HG03135 (cell line): ENCODE results near the gene SEMA3E.
"Not testable (repeated sequence)": the region's sequence is repeated elsewhere in the genome, so short reads cannot be mapped to it uniquely, and the experiment has no call there.

Experiments
- ATAC-seq: cut with Tn5 transposase; IDR thresholded peaks from one replicate; pipeline ENCODE4 v1.9.1; 2021; ENCODE audit warnings: mild to moderate bottlenecking, moderate library complexity; ENCODE audit not compliant: unreplicated experiment

Gene SEMA3E

GRCh38 chr7:83494683-83495082 lies 154.3 kb downstream of the SEMA3E start:
- no peak for ATAC-seq

DNA sequence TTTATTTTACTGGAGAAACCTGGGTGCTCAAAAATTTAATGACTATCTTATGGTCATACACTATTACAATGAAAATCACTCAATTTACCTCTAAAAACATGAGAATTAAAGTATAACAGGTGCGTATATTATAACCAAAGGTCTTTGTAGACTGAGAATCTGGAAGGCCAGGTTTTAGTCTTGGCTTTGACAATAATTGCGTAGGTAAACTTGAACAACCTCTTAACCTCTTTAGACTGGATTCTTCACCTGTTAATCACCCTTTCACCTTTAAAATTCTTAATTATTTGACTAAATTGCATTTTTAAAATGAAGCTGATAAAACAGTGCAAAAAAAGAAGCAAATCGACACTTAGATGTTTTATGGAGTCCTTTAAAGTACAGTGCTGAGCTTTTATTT lies 156.1 kb downstream of the SEMA3E start:
- ATAC-seq, result no peak

- no peak for ATAC-seq
Measured at GRCh38 chr7:83487801-83488200, 161.1 kb downstream of the SEMA3E start.

DNA sequence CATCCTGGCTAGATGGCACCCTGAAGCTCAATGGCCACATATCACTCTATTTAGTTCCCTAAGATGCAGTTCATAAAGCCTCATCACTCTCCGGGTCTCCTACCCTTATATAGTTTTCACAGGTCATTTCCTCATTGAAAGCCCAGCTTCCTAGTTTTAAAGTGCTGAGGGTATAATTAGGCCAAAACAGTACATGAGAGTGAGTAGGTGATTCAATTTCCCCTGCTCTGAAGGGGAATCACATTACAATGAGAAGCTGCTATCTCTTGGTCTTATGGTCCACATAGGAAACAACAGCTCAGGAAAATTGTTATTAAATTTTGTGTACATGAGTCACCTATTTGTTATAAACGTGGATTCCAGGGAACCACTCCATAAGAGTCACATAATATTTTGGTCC lies 162.0 kb downstream of the SEMA3E start:
- ATAC-seq, result no peak

GRCh38 chr7:83486536-83486935 lies 162.4 kb downstream of the SEMA3E start:
- ATAC-seq, result no peak

DNA sequence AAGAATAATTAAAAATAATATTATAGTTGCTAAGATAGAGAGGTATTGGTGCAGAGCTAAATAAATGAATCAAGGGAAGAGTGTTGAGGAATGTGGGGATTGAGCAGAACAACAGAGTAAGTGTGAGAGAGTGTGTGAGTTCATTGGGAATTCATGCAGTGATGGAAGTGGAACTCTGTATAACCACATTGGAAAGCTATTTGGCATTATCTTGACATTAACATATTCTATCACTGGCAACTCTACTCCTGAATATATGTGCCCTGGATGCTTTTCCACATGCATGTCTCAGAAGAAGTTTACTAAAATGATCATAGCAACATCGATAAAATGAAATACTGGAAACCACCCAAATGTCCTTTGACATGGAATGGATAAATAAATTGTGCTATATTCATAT lies 164.1 kb downstream of the SEMA3E start:
- ATAC-seq, result no peak

DNA sequence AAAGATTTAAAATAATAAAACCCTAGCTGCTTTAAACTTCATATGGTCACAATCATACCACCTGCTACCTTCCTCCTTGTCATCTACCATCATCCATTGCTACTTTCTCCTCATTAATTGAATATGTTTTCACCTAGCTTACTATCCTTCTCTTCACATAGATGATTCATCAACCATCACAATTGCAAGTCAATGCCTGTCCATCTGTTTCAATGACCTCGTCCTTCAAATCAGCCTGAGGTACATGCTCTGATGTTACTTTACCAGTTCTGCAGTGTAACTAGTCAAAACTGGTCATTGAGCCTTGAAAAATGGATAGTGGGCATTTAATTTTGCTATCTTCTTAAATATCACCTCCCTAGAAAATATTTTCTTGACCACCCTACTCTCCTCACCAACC lies 164.7 kb downstream of the SEMA3E start:
- ATAC-seq, result no peak

DNA sequence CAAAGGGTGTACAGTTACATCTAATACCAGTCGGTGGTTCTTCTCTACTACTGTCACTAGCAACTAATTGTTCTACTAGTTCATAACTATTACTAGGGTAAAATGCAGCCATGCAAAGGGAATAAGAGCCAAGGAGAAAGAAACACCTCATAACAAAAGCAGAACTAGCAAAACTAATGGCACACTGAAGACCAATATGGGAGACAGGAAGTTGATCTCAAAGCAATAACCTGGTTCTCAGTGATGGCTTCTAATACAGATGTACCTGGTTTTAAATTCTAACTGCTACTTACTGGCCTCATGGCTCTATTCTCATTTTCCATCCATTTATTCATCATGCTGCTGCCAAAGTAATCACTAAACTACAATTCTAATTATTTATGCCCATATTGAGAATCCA lies 170.3 kb downstream of the SEMA3E start:
- ATAC-seq, result no peak

- ATAC-seq, result no peak
Measured at GRCh38 chr7:83476511-83477050, 172.4 kb downstream of the SEMA3E start.

DNA sequence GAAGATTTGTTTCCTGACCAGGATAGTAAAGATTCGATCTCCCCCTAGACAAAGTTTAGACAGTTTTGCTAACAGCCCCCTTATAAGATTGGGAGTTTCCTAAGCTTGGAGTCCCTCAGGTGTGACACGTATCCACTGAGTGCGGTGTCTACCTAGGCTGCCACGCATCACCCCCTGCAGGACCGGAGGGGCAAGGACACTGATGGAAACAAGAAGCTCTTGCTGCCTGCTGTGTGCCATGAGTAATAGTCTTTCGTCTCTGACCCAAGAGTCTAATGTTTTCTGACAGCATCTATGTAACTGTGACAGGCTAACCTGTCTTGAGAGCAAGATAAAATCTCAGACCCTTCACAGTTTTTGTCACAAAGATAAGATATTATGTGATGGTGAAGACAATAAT lies 173.5 kb downstream of the SEMA3E start:
- no peak for ATAC-seq

DNA sequence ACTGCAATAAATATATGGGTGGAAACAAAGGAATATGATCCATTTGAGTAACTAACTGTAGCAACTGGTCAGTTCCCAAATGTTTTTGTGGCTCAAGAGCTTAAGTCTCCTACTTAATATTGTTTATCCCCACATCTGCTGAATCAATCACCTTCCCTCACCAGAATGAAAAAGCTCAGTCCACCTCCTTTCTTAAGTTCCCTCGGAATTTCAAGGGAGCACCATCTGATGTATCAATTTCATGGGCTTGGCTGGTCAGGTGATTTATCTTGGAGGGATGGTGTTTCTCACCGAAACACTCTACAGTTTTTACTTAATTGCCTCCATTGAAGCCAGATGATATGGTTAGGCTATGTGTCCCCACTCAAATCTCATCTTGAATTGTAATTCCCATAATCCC lies 176.6 kb downstream of the SEMA3E start:
- no peak for ATAC-seq

GRCh38 chr7:83469491-83469890 lies 179.4 kb downstream of the SEMA3E start:
- ATAC-seq, result no peak

GRCh38 chr7:83469076-83469475 lies 179.9 kb downstream of the SEMA3E start:
- ATAC-seq, result no peak

- ATAC-seq, result peak; percentile 91
Measured at GRCh38 chr7:83468251-83468739, 180.6 kb downstream of the SEMA3E start.

GRCh38 chr7:83467493-83467892 lies 181.4 kb downstream of the SEMA3E start:
- no peak for ATAC-seq

DNA sequence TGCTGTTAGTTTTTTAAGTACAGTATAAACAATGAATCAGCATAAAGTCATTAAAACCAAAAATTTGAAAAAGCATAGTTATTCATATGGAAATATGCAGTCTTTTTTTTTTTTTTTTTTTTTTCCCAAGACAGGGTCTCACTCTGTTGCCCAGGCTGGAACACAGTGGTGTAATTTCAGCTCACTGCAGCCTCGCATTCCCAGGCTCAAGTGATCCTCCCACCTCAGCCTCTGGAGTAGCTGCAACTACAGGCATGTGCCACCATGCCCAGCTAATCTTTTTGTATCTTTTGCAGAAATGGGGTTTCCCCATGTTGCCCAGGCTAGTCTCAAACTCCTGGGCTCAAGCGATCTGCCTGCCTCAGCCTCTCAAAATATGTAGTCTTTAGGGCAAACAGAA lies 182.0 kb downstream of the SEMA3E start:
- ATAC-seq, result no peak

GRCh38 chr7:83466187-83466923 lies 182.6 kb downstream of the SEMA3E start:
- no peak for ATAC-seq

DNA sequence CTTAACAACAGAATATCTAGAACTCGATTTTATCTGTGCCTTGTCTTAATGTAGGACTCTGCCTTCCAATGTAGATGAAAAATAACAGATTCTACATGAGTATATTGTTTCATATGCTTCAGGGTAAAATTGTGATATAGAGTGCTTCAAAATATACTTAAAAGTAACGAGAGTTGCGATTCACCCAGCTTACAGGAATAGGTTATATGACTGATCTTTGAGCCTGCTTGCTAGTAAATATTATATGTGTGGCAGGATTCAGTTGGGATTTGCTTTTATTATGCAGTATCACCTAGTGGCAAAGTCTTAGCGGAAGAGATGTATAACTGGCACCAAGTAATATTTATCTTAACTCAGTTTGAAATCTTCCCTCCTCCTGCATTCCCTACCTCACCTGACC lies 183.3 kb downstream of the SEMA3E start:
- ATAC-seq, result no peak

DNA sequence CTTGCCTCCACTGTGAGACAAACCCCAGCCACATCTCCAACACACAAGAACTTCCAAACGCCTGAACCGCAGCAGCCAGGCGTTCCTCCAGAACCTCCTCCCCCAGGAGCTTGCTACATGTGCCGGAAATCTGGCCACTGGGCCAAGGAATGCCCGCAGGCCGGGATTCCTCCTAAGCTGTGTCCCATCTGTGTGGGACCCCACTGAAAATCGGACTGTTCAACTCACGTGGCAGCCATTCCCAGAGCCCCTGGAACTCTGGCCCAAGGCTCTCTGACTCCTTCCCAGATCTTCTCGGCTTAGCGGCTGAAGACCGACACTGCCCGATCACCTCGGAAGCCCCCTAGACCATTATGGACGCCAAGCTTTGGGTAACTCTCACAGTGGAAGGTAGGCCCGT lies 187.1 kb downstream of the SEMA3E start:
- not testable (repeated sequence) for ATAC-seq

- ATAC-seq, result not testable (repeated sequence)
Measured at GRCh38 chr7:83459930-83460653, 188.8 kb downstream of the SEMA3E start.

- ATAC-seq, result not testable (repeated sequence)
Measured at GRCh38 chr7:83459101-83459929, 189.6 kb downstream of the SEMA3E start.
